ENCODE measurements around the gene ANKS3. TPM values are rescaled to one million over a fixed set of nuclear protein-coding genes. Genes with fewer than 3 reads are reported as not detected.
"Not testable (repeated sequence)": the region's sequence is repeated elsewhere in the genome, so short reads cannot be mapped to it uniquely, and the experiment has no call there.

The ANKS3 gene
- total and polyA plus RNA-seq, 7 donors = 3.9 to 30.7 (median 20.8) TPM

GRCh38 chr16:4743226-4743878 lies 9.3 kb upstream of the ANKS3 start:
- no peaks in the 10 kb centered on the region for H3K27me3 ChIP-seq
- 12 to 39% methylated on average over 14 of the region's 14 CpGs for WGBS, 2 donors
- DNase-seq = no peak
- H3K4me3 ChIP-seq = no peak overlapping the region
- peaks cover 0 to 23% (median 15%) of the 10 kb centered on the region in 4 donors for H3K4me1 ChIP-seq
- no peaks in the 10 kb centered on the region for H3K36me3 ChIP-seq
- TF ChIP-seq EP300 (IDR thresholded peaks at IDR 0.05) (no peak), POLR2AphosphoS5 (IDR thresholded peaks at IDR 0.05) (no peak), POLR2A (IDR thresholded peaks at IDR 0.05) (no peak)
- TF ChIP-seq, protein P1, sequence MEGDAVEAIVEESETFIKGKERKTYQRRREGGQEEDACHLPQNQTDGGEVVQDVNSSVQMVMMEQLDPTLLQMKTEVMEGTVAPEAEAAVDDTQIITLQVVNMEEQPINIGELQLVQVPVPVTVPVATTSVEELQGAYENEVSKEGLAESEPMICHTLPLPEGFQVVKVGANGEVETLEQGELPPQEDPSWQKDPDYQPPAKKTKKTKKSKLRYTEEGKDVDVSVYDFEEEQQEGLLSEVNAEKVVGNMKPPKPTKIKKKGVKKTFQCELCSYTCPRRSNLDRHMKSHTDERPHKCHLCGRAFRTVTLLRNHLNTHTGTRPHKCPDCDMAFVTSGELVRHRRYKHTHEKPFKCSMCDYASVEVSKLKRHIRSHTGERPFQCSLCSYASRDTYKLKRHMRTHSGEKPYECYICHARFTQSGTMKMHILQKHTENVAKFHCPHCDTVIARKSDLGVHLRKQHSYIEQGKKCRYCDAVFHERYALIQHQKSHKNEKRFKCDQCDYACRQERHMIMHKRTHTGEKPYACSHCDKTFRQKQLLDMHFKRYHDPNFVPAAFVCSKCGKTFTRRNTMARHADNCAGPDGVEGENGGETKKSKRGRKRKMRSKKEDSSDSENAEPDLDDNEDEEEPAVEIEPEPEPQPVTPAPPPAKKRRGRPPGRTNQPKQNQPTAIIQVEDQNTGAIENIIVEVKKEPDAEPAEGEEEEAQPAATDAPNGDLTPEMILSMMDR (IDR thresholded peaks at IDR 0.05) = no peak
- H3K27ac ChIP-seq = no peak overlapping the region
- intact Hi-C loops (cut with DNase I) = no loop called here
- no peaks in the 10 kb centered on the region for H3K9me3 ChIP-seq

DNA sequence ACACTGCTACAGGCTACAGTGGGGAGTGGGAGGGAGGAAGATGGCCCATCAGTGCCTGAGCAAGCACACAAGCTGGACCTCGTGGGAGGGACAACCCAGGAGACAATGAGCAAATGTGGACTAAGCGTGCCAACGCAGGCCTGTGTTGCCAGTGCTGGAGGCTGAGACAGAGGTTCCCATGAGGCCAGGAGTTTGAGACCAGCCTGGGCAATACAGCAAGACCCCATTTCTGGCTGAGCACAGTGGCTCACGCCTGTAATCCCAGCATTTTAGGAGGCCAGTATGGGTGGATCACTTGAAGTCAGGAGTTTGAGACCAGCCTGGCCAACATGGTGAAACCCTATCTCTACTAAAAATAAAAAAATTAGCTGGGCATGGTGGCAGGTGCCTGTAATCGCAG lies 4.3 kb upstream of the ANKS3 start:
- intact Hi-C loops (cut with DNase I) = loop anchor here (10.0 kb wide), 1 partner anchor 216 kb away; the partner anchor contains the start of gene SEC14L5
- H3K4me1 ChIP-seq = peaks cover 0 to 17% (median 14%) of the 10 kb centered on the region in 4 donors
- not testable (repeated sequence) for H3K9me3 ChIP-seq, H3K36me3 ChIP-seq, DNase-seq, H3K27ac ChIP-seq, H3K4me3 ChIP-seq, H3K27me3 ChIP-seq
- WGBS, 2 donors = 86% methylated on average over 5 of the region's 5 CpGs

DNA sequence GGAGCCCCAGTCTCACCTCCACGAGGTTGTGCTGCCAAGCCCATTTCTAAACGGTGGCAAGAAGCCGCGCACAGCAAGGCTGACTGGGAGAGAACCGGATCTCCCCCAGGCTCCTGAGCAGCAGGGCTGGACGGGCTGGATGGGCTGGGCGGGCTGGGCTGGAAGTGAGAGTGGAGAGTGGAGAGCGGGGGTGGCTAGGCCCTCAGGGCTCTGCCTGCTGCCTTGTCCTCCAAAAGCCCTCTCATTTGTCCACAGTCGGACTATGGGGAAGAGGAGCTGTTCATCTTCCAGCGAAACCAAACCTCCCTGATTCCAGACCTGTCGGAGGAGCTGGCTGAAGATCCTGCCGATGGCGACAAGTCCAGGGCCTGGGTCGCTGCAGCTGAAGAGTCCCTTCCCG lies 3.5 kb upstream of the ANKS3 start:
- WGBS, 2 donors = 85 to 87% methylated on average over 15 of the region's 15 CpGs
- Histone ChIP-seq H3K9me3 (no peaks in the 10 kb centered on the region), H3K27me3 (no peaks in the 10 kb centered on the region), H3K36me3 (no peaks in the 10 kb centered on the region), H3K4me1 (peaks cover 0 to 20% (median 17%) of the 10 kb centered on the region in 4 donors), H3K4me3 (no peak overlapping the region), H3K27ac (no peak overlapping the region)
- intact Hi-C loops (cut with DNase I) = loop anchor here (10.0 kb wide), 1 partner anchor 217 kb away; the partner anchor contains the start of gene SEC14L5
- TF ChIP-seq, protein P1 (IDR thresholded peaks at IDR 0.05) = no peak
- TF ChIP-seq POLR2A (IDR thresholded peaks at IDR 0.05) = no peak
- TF ChIP-seq EP300 (IDR thresholded peaks at IDR 0.05) = no peak
- no peak for DNase-seq

DNA sequence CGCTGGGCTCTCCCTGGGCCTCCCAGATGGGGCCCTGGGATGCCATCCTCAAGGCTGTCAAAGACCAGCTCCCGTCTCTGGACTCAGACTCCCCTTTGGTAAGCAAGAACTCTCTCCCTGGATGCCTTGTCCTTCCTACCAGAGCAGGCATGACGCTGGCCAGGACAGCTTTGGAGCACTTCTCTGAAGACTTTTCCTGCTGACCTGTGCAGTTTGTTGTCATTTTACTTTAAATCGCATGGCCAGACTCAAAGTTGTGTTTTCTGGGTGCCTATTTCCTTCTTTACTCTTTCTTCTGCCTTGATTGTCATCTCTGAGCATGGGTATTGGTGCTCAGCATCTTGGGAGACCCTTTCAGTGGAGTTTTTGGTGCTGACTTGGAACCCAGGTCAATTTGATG lies 2.5 kb upstream of the ANKS3 start:
- intact Hi-C loops (cut with DNase I) = loop anchor here (10.0 kb wide), 1 partner anchor 218 kb away; the partner anchor contains the start of gene SEC14L5
- TF ChIP-seq POLR2AphosphoS5 (IDR thresholded peaks at IDR 0.05) (no peak), POLR2A (IDR thresholded peaks at IDR 0.05) (no peak)
- peaks cover 0 to 2% (median 0%) of the 10 kb centered on the region in 4 donors for H3K36me3 ChIP-seq
- no peaks in the 10 kb centered on the region for H3K27me3 ChIP-seq
- WGBS, 2 donors = 87 to 93% methylated on average over 4 of the region's 4 CpGs
- no peak overlapping the region for H3K4me3 ChIP-seq
- peaks cover 0 to 20% (median 17%) of the 10 kb centered on the region in 4 donors for H3K4me1 ChIP-seq
- DNase-seq = no peak
- H3K9me3 ChIP-seq = no peaks in the 10 kb centered on the region
- H3K27ac ChIP-seq = no peak overlapping the region

- intact Hi-C loops (cut with DNase I) = loop anchor here (2.0 to 10.0 kb wide), 4 partner anchors 32 to 220 kb away; partner anchors contain the start of genes NUDT16L1, ROGDI, SEC14L5 and ZNF500
Measured at GRCh38 chr16:4734730-4735535, 862 bp upstream of the ANKS3 start.

More at GRCh38 chr16:4734730-4735535, 862 bp upstream of the ANKS3 start:
- H3K27me3 ChIP-seq = no peaks in the 10 kb centered on the region
- peak overlapping the region; percentile 85 to 91 (median 90) for H3K27ac ChIP-seq
- 6 to 7% methylated on average over 38 of the region's 38 CpGs for WGBS, 2 donors
- H3K4me3 ChIP-seq = peak overlapping the region; percentile 63 to 86 (median 66)
- peak in 1 of 4 donors; percentile 11 for TF ChIP-seq POLR2AphosphoS5 (IDR thresholded peaks at IDR 0.05)
- TF ChIP-seq, protein P1 (IDR thresholded peaks at IDR 0.05) = no peak
- H3K9me3 ChIP-seq = no peaks in the 10 kb centered on the region
- H3K36me3 ChIP-seq = peaks cover 0 to 18% (median 5%) of the 10 kb centered on the region in 4 donors
- peaks cover 0 to 20% (median 17%) of the 10 kb centered on the region in 4 donors for H3K4me1 ChIP-seq
- DNase-seq = peak; percentile 94
